GM15510 (cell line): ENCODE data around the gene SNORC.

Source experiments
- POLR2A ChIP-seq: IDR thresholded peaks from 3 replicates; pipeline ENCODE4 v1.6.1; 2011; ENCODE audit warnings: borderline replicate concordance; ENCODE audit not compliant: insufficient read length; ENCODE audit errors: extremely low read depth

SNORC gene

DNA sequence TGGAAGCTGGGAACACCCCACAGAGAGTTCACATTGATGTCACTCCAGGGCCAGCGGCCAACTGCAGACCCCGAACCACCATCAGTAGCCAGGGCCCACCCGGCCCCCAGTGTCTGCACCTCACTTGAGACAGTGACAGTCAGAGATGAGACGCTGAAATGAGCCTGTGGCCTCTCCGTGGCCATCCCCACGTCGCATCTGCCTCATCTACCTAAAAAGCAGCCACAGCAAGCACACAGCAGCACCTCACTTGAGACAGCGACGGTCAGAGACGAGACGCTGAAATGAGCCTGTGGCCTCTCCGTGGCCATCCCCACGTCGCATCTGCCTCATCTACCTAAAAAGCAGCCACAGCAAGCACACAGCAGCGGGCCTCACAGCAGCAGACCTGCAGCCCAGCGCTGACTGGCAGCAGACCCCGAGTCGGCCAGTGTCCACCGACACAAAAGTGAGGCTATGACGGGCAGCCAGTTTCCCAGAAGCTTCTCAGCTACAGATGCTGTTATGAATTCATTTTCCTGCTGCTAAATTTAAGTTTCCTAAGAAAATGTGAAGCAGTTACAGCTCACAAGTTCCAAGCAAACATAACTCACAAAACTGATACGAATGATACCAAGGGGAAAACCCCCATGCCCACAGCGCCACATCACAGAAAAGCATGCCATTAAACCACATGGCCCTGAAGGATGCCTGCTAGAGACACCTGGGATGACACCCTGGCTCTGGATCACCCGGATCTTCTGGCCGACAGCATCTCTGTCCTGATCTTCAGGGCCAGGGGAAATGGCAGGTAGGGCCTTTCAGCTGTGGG lies 27.7 kb downstream of the SNORC start:
- no peak for TF ChIP-seq POLR2A

DNA sequence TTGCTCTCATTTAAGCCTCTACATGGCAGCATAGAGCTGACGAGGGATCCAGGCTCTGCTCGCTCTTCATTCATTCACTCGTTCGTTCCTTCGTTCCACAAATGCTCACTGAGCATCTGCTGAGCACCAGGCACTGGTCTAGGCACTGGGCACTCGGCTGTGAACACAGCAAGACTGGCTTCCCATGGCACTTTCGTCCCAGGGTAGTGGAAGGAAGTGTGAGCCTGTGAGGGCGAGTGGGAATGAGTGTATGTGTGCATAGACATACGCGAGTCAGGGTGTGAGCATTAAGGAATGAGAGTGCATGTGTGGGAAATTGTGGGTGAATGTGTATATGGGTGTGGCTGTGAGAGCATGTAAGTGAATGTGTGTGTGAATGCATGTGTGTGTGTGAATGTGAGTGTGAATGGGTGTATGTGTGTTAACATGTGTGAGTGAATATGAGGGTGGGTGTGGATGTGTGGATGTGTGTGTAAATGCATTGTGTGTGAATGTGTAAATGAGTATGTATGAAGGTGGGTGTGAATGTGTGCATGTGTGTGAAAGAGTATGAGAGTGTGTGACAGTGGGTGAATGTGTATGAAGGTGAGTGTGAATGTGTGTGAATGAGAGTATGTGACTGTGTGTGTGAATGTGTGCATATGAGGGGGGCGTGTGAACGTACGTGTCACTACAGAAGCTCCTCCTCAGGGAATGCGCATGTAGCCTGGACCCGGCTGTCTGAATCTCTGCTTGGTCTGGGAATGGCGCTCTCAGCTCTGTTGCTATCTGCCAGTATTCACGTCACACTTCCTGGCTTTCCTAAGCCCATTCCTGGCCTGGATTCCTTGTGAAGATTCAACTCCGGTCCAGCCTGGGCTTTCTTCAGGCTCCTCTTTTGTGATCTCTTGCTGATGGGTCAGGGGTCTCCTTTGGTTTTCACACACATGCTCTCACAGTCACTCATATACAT lies 28.8 kb downstream of the SNORC start:
- no peak for TF ChIP-seq POLR2A

DNA sequence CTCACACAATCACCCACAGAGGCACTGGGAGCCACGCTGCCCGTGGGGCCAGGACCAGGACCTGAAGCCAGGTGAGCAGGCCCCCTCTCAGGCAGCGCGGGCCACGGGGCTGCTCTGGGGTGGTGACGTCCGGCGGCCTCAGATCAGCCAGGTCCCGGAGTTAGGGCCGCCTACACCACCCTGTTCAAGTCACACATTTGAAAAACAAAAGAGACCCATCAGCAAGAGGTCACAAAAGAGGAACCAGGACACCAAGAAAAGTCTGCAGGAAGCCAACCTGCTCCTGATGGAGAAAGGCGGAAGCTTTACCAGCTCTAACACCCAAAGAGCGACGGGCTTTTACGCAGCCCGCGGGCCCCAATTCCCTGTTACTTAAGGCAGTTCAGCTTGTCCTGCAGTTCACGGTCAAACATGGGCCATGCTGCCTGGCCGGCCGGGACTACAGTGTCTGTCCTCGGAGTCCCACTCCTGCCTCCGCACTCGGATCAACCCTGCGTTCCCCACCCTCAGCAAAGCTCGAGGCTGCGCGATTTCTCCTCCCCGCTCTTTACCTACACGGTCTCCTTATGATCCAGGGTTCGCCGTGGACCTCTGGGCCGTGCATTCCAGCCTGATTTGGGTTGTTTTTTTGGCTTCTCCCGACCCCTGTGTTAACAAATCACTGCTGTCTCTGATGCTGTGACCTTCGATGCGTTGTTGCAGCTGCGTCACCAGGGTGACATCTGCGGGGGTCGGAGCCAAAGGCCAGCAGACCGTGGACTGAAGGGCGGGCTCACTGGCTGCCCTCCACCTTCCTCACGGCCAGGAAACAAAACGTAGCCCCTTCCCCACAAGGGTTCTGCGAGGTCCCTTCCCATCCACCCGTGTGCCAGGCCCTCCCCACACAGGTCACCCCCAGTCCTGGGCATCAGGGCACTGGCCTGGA lies 31.0 kb downstream of the SNORC start:
- no peak for TF ChIP-seq POLR2A

DNA sequence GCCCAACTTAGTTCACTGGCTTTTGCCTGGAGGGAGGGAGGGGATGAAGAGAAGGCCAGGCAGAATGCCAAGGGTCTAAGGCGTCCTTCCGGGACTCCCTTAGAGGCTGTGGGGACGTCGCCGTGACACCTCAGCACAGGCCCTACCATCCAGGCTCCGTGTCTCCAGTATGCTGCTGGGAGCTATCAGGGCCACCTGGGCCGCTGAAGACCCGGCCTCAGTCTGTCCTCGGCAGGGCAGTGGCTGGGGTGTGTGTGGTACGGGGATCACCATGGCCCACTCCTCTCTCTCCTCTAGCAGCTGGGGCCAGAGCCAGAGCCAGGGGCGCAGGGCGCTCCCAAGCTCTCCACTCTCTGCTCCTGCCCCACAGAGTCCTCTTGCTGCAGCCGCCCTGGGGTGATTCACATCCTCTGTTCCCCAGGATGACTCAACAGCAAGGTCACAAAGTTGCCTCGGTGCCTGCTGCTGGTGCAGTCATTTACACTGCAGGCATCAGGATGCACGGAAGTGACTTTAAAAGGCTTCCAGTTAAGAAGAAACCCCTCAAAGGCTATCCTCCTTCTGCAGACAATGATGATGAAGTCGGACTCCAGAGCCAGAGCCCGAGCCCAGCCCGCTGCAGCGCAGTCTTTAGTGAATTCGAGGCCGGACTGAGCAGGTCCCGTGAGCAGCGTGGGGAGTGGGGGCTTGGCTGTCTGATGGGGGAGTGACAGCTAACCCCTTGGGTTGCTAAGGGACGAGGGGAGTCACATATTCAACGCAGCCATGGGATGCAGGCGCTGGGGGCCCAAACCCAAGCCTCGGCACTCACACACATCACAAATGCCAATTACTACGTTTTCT lies 31.9 kb downstream of the SNORC start:
- no peak for TF ChIP-seq POLR2A

DNA sequence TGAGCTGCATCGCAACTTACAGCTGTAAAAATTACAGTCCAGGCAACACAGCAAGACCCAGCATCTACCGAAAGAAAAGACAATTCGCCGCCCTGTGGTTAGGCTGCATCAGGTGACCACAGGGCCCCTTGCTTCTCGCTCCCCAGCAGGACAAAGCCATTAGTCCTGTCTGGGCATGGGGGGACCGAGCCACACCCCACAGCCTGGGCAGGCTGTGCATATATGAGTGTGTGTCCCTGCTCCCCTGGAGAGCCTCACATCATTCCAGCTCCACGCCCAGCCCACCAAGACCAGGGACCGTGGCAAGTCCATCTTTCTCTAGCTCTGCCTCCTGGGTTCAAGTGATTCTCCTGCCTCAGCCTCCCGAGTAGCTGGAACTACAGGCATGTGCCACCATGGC lies 33.9 kb downstream of the SNORC start:
- no peak for TF ChIP-seq POLR2A

DNA sequence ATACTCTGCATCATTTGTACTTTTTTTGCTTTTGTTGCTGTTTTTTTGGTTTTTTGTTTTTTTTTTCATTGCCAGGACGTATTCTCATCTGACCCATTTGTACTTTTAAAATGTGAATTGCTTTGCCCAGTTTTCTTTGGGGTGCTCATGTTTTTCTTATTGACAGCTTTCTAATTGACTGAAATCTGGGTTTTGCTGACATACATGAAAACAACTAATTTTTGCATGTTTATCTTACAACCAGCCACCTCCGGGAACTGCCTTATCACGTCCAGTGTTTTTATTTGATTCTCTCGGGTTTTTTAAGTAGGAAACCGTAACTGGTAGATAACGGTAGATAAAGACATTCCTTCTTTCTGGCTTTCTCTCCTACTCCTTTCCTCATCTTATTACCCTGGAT lies 38.6 kb downstream of the SNORC start:
- TF ChIP-seq POLR2A = no peak

DNA sequence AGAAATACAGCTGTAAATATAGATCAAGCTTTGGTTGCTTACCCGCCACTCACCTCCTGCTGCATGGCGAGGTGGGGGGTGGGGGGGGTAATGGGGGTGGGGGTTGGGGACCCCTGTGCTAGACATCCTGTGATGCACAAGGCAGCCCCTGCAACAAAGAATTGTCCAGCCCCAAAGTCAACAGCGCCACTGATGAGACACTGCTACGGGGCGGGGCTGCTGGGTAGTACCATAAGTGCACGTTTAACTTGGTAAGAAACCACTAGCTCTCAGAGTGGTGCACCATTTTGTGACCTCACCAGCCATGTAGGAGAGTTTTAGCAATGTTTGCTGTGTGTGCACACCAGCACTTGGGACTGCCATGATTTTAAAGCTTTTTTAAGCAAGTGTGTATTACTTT lies 40.3 kb downstream of the SNORC start:
- no peak for TF ChIP-seq POLR2A

DNA sequence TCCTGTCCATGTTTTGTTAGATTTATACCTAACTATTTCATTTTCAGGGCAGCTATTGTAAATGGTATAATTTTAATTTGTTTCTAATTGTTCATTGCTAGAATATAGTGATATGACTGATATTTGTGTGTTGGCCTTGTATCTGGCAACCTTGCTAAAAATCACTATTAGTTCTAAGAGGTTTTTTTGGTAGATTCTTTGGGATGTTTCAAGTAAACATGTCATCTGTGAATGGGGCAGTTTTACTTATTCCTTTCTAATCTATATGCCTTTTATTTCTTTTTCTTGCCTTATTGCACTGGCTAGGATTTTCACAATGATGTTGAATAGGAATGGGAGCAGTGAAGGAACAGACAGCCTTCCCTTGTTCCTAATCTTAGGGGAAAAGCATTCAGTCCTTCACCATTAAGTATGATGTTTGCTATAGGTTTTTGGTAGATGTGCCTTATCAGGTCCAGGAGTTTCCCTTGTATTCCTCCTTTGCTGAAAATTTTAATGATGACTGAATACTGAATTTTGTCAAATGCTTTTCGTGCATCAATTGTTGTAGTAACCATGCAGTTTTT lies 41.7 kb downstream of the SNORC start:
- TF ChIP-seq POLR2A = no peak

DNA sequence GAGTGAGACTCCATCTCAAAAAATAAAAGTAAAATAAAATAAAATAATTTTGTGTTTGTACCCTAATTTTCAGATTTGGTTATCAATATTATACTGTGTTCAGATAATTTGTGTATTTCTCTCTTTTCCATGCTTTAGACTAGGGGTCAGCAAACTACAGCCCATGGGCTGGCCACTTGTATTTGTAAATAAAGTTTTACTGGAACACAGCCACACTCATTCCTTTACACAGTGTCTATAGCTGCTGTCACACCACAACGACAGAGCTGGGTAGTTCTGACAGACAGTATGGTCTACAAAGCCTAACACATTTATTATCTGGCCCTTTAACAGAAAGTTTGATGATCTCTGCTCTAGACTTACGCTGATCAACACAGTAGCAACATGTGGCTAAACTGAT lies 43.8 kb downstream of the SNORC start:
- no peak for TF ChIP-seq POLR2A

DNA sequence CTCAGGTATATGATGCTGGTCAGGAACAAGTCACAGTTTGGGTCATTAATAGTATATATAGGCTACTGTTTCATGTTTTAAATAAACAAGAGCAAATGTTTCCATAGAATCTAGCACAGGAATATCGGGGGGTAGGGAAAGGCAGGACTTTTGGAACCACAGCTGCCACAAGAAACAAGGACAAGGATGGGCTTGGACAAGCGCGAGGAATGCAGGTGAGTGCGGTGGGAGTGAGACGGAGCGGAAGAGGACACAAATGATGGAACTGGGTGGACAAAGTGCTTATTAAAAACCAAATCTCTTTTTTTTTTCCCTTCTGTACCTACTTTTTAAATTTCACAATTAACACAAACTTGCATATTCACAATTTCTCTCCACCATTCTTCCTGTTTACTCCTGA lies 49.1 kb downstream of the SNORC start:
- no peak for TF ChIP-seq POLR2A

DNA sequence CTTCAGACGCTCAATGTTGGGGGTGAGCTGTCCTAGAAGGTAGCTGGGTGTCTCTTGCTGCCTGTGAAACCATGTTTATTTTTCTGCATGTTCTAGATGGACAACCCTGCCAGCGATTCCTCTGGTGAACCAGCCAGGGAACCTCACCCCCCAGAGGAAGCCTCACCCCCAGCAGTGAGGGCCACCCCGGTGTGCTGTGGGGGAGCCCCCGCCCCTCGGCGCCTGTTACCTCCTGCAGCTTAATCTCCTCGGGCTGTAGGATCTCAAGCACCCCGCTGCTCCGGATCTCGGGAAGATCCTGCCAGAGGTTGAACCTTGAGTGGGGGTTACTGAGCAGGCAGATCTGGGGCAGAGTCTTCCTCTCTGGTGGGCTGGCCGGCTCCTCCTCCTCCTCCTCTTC lies 50.0 kb downstream of the SNORC start:
- no peak for TF ChIP-seq POLR2A

DNA sequence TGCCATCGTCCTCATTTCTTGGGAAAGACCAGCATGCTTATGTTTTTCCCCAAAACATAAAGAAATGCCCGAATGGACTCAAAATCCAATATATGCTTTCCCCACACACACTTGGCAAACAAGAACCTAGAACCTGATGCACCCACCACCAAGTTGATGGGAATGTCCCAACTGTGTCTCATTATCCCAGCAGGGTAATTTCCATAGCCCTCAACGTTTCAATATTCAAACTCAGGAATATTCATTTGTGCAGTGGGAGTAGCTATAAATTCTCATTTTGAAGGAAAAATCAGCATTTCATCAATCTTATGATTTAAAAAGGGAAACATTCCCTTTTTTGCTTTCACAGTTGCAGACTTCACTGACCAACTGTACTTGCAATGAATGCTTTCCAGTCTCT lies 50.7 kb downstream of the SNORC start:
- TF ChIP-seq POLR2A = no peak

DNA sequence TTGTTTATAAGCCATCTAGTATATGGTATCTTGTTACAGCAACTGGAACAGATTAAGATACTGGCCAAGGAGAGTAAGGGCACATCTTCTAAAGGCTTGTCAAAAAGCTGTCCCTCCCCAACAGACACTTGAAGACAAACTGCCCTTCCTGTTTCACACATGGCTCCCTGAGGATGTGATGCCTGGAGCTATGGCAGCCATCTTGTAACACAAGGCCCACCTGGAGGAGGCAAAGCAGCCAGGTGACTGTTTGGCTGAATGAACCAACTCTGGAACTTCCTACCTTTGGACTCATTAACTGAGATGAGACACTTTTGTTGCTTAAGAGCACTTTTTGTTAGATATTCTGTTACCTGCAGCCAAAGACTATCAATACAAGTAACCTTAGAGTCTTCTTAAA lies 54.4 kb downstream of the SNORC start:
- no peak for TF ChIP-seq POLR2A
